IPS-20b (cell line): ENCODE measurements around the gene SCGB2B2.
A peak's percentile ranks its signal among the peaks of the same experiment; 100 is the strongest.
"Not testable (repeated sequence)": the region's sequence is repeated elsewhere in the genome, so short reads cannot be mapped to it uniquely, and the experiment has no call there.

Source experiments
- H3K27ac ChIP-seq: one replicate; pipeline ENCODE4 v1.5.1; 2013; ENCODE audit warnings: low read length
- H3K27me3 ChIP-seq: 2 replicates; pipeline ENCODE4 v1.6.1; 2013; ENCODE audit warnings: mild to moderate bottlenecking, low read length, inconsistent platforms; ENCODE audit not compliant: insufficient read depth
- H3K36me3 ChIP-seq: 2 replicates; pipeline ENCODE4 v1.6.1; 2013; ENCODE audit warnings: low read depth, mild to moderate bottlenecking, inconsistent platforms, low read length, moderate library complexity; ENCODE audit not compliant: insufficient read depth
- H3K4me1 ChIP-seq: 2 replicates; pipeline ENCODE4 v1.6.1; 2013; ENCODE audit warnings: mild to moderate bottlenecking, control low read depth, inconsistent platforms, low read length, moderate library complexity; ENCODE audit not compliant: insufficient read depth
- H3K4me3 ChIP-seq: 2 replicates; pipeline ENCODE4 v1.5.1; 2013; ENCODE audit warnings: mild to moderate bottlenecking, low read length, inconsistent platforms
- H3K9ac ChIP-seq: 2 replicates; pipeline ENCODE4 v1.6.1; 2013; ENCODE audit warnings: low read depth, mild to moderate bottlenecking, inconsistent platforms, low read length, moderate library complexity
- H3K9me3 ChIP-seq: 2 replicates; pipeline ENCODE4 v1.6.1; 2013; ENCODE audit warnings: mild to moderate bottlenecking, low read depth, low read length, inconsistent platforms; ENCODE audit not compliant: insufficient read depth

The SCGB2B2 gene

DNA sequence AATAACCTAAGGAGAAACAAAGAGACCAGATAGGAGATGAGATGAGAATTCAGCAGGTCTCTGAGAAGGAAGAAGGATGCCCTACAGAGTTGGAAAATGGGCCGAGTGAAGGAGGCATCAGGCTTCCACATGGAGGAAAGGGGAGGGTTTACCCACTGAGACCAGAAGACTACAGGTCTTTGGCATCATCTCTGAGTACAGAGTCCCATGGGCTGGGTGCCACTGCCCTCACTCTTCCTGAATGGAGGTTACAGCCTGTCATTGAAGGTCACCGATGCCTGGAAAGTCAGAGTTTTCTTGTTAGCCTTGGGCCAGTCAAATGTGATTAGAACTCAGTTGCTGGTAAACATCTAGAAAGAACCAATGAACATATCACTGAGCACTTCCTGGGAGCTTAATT is 10.4 kb upstream of the SCGB2B2 start:
- Histone ChIP-seq H3K4me1 (no peaks in the 10 kb centered on the region), H3K9me3 (peaks cover 59% of the 10 kb centered on the region)

DNA sequence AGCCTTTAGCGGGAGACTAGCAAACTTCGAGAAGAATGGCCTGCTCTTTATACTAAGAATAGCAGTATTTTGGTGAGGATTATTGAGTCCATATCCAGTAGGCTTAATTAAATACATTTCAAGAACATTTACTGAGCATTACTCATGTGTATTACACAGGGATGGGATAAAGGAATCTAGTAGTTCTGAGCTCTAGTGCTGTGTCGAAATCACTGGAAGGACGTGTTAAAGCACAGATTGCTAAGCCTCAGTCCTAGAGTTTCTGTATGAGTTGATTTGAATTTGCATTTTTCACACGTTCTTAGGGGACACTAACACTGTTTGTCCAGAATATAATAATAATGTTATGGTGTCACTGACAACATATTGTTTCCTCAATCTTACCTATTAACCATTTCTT is 9.5 kb upstream of the SCGB2B2 start:
- Histone ChIP-seq H3K9ac (no peak overlapping the region), H3K4me1 (no peaks in the 10 kb centered on the region), H3K27me3 (no peaks in the 10 kb centered on the region), H3K27ac (no peak overlapping the region), H3K9me3 (peaks cover 64% of the 10 kb centered on the region), H3K36me3 (peaks cover 37% of the 10 kb centered on the region), H3K4me3 (no peak overlapping the region)

More for the DNA sequence above, 10.4 kb upstream of the SCGB2B2 start:
- Histone ChIP-seq H3K4me3 (no peak overlapping the region), H3K27ac (no peak overlapping the region), H3K9ac (no peak overlapping the region), H3K36me3 (peaks cover 28% of the 10 kb centered on the region), H3K27me3 (no peaks in the 10 kb centered on the region)

DNA sequence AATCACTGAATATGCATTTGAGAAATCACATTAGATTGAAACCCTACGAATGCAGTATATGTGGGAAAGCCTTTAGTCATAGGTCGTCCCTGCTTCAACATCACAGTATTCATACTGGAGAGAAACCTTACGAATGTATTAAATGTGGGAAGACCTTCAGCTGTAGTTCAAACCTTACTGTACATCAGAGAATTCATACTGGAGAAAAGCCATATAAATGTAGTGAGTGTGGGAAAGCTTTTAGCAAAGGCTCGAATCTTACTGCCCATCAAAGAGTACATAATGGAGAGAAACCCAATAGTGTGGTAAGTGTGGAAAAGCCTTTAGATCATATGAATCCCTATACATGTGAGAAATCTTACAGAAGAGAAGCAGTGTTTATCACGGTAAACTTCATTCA is 8.3 kb upstream of the SCGB2B2 start:
- not testable (repeated sequence) for H3K27ac ChIP-seq, H3K27me3 ChIP-seq, H3K4me1 ChIP-seq, H3K9ac ChIP-seq, H3K4me3 ChIP-seq
- Histone ChIP-seq H3K9me3 (peaks cover 62% of the 10 kb centered on the region), H3K36me3 (peaks cover 48% of the 10 kb centered on the region)

GRCh38 chr19:34681478-34681877 is 4.5 kb upstream of the SCGB2B2 start:
- Histone ChIP-seq H3K4me3 (no peak overlapping the region), H3K27ac (no peak overlapping the region), H3K36me3 (peaks cover 61% of the 10 kb centered on the region), H3K9ac (no peak overlapping the region), H3K4me1 (no peaks in the 10 kb centered on the region), H3K9me3 (peaks cover 61% of the 10 kb centered on the region), H3K27me3 (no peaks in the 10 kb centered on the region)

DNA sequence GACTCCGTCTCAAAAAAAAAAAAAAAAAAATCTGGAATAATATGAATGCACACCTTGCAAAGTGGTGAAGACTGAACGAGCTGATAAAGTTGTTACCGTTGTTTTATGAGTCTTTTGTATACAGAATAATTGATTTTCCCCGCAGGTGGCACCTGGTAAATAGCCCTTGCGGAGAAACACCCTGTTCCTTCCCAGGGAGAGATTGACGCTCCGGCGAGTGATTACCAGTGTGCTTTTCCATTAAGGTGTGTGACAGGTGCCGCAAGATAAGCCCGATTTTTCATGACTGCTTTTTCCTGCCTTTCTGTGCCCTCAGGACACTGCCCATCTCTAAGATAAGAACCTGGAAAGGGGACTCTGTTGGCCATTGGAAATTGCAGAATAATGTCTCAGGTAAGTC is 1.5 kb upstream of the SCGB2B2 start:
- H3K9ac ChIP-seq: peak overlapping the region; percentile 89; the same call in 1 of the 2 replicates
- peaks cover 10% of the 10 kb centered on the region; the same call in 1 of the 2 replicates for H3K27me3 ChIP-seq
- H3K4me3 ChIP-seq: peak overlapping the region; percentile 84
- H3K4me1 ChIP-seq: no peaks in the 10 kb centered on the region
- peaks cover 43% of the 10 kb centered on the region for H3K36me3 ChIP-seq
- H3K27ac ChIP-seq: no peak overlapping the region
- H3K9me3 ChIP-seq: peaks cover 31% of the 10 kb centered on the region

GRCh38 chr19:34678085-34678412 is 1.1 kb upstream of the SCGB2B2 start:
- Histone ChIP-seq H3K9me3 (peaks cover 27% of the 10 kb centered on the region), H3K27ac (peak overlapping the region; percentile 18), H3K9ac (peak overlapping the region; percentile 89), H3K36me3 (peaks cover 40% of the 10 kb centered on the region), H3K4me1 (no peaks in the 10 kb centered on the region), H3K4me3 (peak overlapping the region; percentile 84), H3K27me3 (peaks cover 13% of the 10 kb centered on the region; the same call in 1 of the 2 replicates)

DNA sequence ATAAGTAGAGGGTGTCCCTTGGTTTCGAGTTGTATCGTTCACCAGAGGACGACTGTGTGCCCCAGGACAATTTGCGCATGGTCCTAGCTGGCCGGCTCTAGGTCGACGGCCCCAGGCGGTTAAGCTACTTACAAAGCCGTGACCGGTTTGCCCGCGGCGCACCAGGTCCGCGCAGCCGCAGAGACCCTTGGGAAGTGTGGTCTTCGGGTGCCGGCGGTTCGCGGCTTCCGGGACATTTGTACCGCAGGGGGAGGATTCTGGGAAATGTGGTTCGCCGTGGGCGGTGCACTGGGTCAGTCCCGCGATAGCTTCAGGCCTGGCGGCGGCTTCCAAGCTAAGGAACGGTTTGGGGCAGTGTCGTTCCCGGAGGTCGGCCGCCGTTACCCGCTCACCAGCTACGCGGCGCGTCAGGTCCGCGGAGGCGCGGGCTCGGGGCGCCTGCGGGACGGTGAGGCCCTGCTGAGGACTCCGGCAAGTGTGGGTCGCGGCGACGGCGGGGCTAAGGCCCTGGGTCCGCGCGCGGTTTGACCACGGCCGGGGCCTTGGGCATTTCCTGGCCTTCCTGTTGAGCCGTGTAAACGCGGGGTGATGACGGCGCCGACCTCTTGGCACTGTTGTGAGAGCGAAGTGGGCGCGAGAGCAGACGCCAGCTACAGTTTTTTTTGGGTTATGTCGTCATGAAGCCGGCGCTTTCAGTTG is 576 bp upstream of the SCGB2B2 start, which contains the start of gene ZNF302:
ZNF302 (plus strand) TSS at position 293 of the 699 bp plus-strand sequence. CDS start 1,127 bp downstream, outside the sequence.
- peak within 1 kb of the TSS; percentile 84 for H3K4me3 ChIP-seq
- peaks cover 34% of the 10 kb centered on the region for H3K36me3 ChIP-seq
- H3K9me3 ChIP-seq: peaks cover 22% of the 10 kb centered on the region
- peak within 1 kb of the TSS; percentile 89 for H3K9ac ChIP-seq
- H3K27me3 ChIP-seq: peaks cover 14% of the 10 kb centered on the region; the same call in 1 of the 2 replicates
- no peaks in the 10 kb centered on the region for H3K4me1 ChIP-seq
- peak within 1 kb of the TSS; percentile 18 for H3K27ac ChIP-seq

DNA sequence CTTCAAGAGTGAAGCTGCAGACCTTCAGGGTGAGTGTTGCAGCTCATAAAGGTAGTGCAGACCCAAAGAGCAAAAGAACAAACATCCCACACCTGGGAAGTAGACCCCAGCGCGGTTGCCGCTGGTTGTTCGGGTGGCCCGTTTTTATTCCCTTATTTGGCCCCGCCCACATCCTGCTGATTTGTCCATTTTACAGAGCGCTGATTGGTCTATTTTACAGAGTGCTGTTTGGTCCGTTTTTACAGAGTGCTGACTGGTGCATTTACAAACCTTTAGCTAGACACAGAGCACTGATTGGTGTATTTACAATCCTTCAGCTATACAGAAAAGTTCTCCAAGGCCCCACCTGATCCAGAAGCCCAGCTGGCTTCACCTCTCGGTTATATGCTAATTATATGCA is 1.0 kb downstream of the SCGB2B2 start:
- Histone ChIP-seq H3K4me1 (no peaks in the 10 kb centered on the region), H3K27me3 (peaks cover 14% of the 10 kb centered on the region; the same call in 1 of the 2 replicates), H3K36me3 (peaks cover 18% of the 10 kb centered on the region), H3K9ac (no peak overlapping the region), H3K4me3 (peak overlapping the region; percentile 84; the same call in 1 of the 2 replicates), H3K9me3 (peaks cover 9% of the 10 kb centered on the region), H3K27ac (no peak overlapping the region)

DNA sequence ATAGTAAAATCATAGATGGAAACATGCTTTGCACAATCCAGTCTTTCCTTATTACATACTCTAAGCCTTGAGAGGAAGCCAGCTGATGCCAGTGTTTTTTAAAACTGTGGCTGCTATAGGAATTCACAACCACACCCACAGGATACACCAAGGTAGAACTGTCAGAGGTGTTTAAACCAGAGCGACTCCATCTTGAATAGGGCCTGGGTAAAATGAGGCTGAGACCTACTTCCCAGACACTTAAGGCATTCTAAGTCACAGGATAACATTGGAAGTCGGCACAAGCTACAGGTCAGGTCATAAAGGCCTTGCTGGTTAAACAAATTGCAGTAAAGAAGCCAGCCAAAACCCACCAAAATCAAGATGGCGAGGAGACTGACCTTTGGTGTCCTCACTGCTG is 1.7 kb downstream of the SCGB2B2 start:
- H3K4me1 ChIP-seq: no peaks in the 10 kb centered on the region
- H3K36me3 ChIP-seq: peaks cover 12% of the 10 kb centered on the region
- H3K4me3 ChIP-seq: no peak overlapping the region
- no peak overlapping the region for H3K9ac ChIP-seq
- H3K9me3 ChIP-seq: peaks cover 7% of the 10 kb centered on the region
- no peak overlapping the region for H3K27ac ChIP-seq
- H3K27me3 ChIP-seq: peaks cover 14% of the 10 kb centered on the region; the same call in 1 of the 2 replicates

DNA sequence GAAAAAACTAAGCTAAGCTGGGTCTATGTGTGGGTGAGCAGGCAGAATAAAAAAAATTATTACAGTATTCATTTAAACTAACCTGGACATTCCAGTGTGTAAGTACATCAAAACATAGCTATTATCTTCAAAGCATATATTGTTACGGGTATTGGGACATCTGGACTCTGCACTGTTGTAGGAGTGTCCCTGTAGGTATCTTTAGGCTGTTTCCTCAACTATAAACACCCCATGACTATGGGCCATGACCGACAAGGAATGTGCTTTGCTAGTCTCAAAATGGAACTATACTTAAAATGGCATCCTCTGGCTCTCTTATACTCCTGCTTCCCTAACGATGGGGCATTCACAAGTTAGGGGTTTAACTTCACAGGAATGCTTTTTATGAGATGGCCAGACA is 3.4 kb downstream of the SCGB2B2 start:
- Histone ChIP-seq H3K27me3 (peaks cover 14% of the 10 kb centered on the region; the same call in 1 of the 2 replicates), H3K9ac (no peak overlapping the region), H3K9me3 (no peaks in the 10 kb centered on the region), H3K4me1 (no peaks in the 10 kb centered on the region), H3K27ac (no peak overlapping the region), H3K36me3 (no peaks in the 10 kb centered on the region), H3K4me3 (no peak overlapping the region)

GRCh38 chr19:34671972-34672371 is 5.0 kb downstream of the SCGB2B2 start:
- H3K27ac ChIP-seq: no peak overlapping the region
- no peaks in the 10 kb centered on the region for H3K9me3 ChIP-seq
- H3K36me3 ChIP-seq: no peaks in the 10 kb centered on the region
- H3K27me3 ChIP-seq: peaks cover 14% of the 10 kb centered on the region; the same call in 1 of the 2 replicates
- H3K4me1 ChIP-seq: peaks cover 4% of the 10 kb centered on the region; the same call in 1 of the 2 replicates
- H3K4me3 ChIP-seq: no peak overlapping the region
- no peak overlapping the region for H3K9ac ChIP-seq

- H3K36me3 ChIP-seq: no peaks in the 10 kb centered on the region
- peaks cover 5% of the 10 kb centered on the region; the same call in 1 of the 2 replicates for H3K27me3 ChIP-seq
- H3K4me3 ChIP-seq: no peak overlapping the region
- no peak overlapping the region for H3K9ac ChIP-seq
- no peak overlapping the region for H3K27ac ChIP-seq
- H3K9me3 ChIP-seq: no peaks in the 10 kb centered on the region
- peaks cover 4% of the 10 kb centered on the region; the same call in 1 of the 2 replicates for H3K4me1 ChIP-seq
These were observed 7.7 kb downstream of the SCGB2B2 start for GRCh38 chr19:34669305-34669704.
